ENCODE data around the gene TSC22D2.

DNA sequence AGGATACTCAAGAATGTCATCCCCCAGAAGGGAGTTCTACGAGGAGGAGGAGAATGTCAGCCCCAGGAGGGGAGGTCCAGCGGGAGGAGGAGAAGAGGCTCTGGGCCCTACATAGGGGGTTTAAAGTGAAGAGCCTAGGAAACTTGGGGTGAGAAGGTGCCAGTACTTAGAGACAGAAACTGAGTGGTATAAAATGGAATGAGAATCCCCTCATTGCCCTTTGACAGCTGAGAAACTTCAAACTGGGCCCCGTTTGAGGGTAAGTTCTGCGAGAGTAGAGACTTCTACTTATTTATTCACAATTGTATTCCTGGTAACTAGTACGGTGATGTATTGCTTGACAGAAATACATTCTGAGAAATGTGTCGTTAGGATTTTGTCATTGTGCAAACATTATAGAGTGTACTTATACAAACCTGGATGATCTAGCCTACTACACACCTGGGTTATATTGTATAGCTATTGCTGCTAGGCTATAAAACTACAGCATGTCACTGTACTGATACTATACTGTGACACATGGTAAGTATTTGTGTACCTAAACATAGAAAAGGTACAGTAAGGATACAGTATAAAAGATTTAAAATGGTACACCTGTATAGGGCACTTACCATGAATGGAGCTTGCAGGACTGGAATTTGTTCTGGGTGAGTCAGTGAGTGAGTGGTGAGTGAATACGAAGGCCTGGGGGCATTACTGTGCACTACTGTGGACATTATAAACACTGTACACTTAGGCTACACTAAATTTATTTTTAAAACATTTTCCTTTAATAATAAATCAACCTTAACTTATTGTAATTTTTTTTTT is 62.0 kb downstream of the TSC22D2 start:
- TF ChIP-seq, protein P1, sequence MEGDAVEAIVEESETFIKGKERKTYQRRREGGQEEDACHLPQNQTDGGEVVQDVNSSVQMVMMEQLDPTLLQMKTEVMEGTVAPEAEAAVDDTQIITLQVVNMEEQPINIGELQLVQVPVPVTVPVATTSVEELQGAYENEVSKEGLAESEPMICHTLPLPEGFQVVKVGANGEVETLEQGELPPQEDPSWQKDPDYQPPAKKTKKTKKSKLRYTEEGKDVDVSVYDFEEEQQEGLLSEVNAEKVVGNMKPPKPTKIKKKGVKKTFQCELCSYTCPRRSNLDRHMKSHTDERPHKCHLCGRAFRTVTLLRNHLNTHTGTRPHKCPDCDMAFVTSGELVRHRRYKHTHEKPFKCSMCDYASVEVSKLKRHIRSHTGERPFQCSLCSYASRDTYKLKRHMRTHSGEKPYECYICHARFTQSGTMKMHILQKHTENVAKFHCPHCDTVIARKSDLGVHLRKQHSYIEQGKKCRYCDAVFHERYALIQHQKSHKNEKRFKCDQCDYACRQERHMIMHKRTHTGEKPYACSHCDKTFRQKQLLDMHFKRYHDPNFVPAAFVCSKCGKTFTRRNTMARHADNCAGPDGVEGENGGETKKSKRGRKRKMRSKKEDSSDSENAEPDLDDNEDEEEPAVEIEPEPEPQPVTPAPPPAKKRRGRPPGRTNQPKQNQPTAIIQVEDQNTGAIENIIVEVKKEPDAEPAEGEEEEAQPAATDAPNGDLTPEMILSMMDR (IDR thresholded peaks at IDR 0.05), result no peak
- no peak for TF ChIP-seq POLR2AphosphoS5 (IDR thresholded peaks at IDR 0.05)
- TF ChIP-seq POLR2A (IDR thresholded peaks at IDR 0.05), result no peak
- no peak for TF ChIP-seq EP300 (IDR thresholded peaks at IDR 0.05)

Data from stomach (tissue), 4 donors.